ENCODE measurements around the gene MAP2.

DNA sequence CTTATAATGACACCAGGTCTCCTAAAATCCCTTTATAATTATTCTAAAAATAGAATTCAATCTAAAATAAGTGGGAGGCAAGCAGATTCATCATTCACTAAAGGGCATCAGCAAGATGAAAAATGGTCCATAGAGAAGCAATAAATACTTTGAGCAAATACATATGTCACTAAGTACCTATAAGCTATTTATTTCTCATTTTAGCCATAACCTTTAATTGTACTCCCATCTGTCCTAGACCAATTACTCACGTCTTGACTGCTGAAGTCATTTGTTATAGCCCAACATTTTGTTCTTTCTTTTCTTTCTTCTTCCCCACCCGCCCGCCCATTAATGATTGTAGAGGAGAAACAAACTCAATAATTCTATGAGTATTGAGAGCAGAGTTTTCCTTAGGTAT lies 105.7 kb downstream of the MAP2 start:
- TF ChIP-seq CTCF (IDR thresholded peaks at IDR 0.05), result no peak
- TF ChIP-seq EZH2 (IDR thresholded peaks at IDR 0.05; ENCODE audit: borderline replicate concordance, insufficient read depth, low read depth, low read length, poor library complexity, severe bottlenecking), result no peak

All from B cell (primary cell).